ENCODE measurements around the gene NXF1.
A peak's percentile ranks its signal among the peaks of the same experiment; 100 is the strongest.
"Not testable (repeated sequence)": the region's sequence is repeated elsewhere in the genome, so short reads cannot be mapped to it uniquely, and the experiment has no call there.

The NXF1 gene

GRCh38 chr11:62778441-62778840, 26.8 kb downstream of the NXF1 start:
- Histone ChIP-seq H3K79me2 (ENCODE audit: control insufficient read depth, insufficient read depth, low read length, unreplicated experiment) (no peaks in the 10 kb centered on the region), H3K36me3 (ENCODE audit: insufficient read depth, low read length) (no peaks in the 10 kb centered on the region), H3K4me1 (ENCODE audit: control insufficient read depth, insufficient read depth, low read length, unreplicated experiment) (no peaks in the 10 kb centered on the region), H3K27me3 (ENCODE audit: insufficient read depth, low read length) (no peaks in the 10 kb centered on the region), H3K27ac (ENCODE audit: low read depth, low read length) (no peak overlapping the region), H2AFZ (ENCODE audit: low read length, unreplicated experiment) (no peak overlapping the region), H3K4me3 (ENCODE audit: low read depth, low read length) (no peak overlapping the region)

- no peaks in the 10 kb centered on the region for H3K36me3 ChIP-seq (ENCODE audit: insufficient read depth, low read length)
- H3K79me2 ChIP-seq (ENCODE audit: control insufficient read depth, insufficient read depth, low read length, unreplicated experiment): peaks cover 2% of the 10 kb centered on the region
- H3K27ac ChIP-seq (ENCODE audit: low read depth, low read length): no peak overlapping the region
- no peaks in the 10 kb centered on the region for H3K27me3 ChIP-seq (ENCODE audit: insufficient read depth, low read length)
- no peak overlapping the region for H3K4me3 ChIP-seq (ENCODE audit: low read depth, low read length)
- H2AFZ ChIP-seq (ENCODE audit: low read length, unreplicated experiment): no peak overlapping the region
- no peaks in the 10 kb centered on the region for H3K4me1 ChIP-seq (ENCODE audit: control insufficient read depth, insufficient read depth, low read length, unreplicated experiment)
Measured at GRCh38 chr11:62777389-62777788, 27.9 kb downstream of the NXF1 start.

- Histone ChIP-seq H3K27ac (ENCODE audit: low read depth, low read length) (no peak overlapping the region), H2AFZ (ENCODE audit: low read length, unreplicated experiment) (no peak overlapping the region), H3K4me1 (ENCODE audit: control insufficient read depth, insufficient read depth, low read length, unreplicated experiment) (peaks cover under 1% of the 10 kb centered on the region), H3K4me3 (ENCODE audit: low read depth, low read length) (no peak overlapping the region), H3K36me3 (ENCODE audit: insufficient read depth, low read length) (no peaks in the 10 kb centered on the region), H3K79me2 (ENCODE audit: control insufficient read depth, insufficient read depth, low read length, unreplicated experiment) (peaks cover 8% of the 10 kb centered on the region), H3K27me3 (ENCODE audit: insufficient read depth, low read length) (no peaks in the 10 kb centered on the region)
Measured at GRCh38 chr11:62775646-62776045, 29.6 kb downstream of the NXF1 start.

- H2AFZ ChIP-seq (ENCODE audit: low read length, unreplicated experiment): no peak overlapping the region
- H3K4me3 ChIP-seq (ENCODE audit: low read depth, low read length): no peak overlapping the region
- H3K79me2 ChIP-seq (ENCODE audit: control insufficient read depth, insufficient read depth, low read length, unreplicated experiment): peaks cover 8% of the 10 kb centered on the region
Measured at GRCh38 chr11:62774407-62774806, 30.8 kb downstream of the NXF1 start.

GRCh38 chr11:62771144-62772021, 33.9 kb downstream of the NXF1 start, which contains the start of gene TAF6L:
TSS of gene TAF6L (plus strand) at chr11:62771396. CDS start at chr11:62775784, 4,388 bp downstream.
- Histone ChIP-seq H3K79me2 (ENCODE audit: control insufficient read depth, insufficient read depth, low read length, unreplicated experiment) (peaks cover 8% of the 10 kb centered on the region), H3K27me3 (ENCODE audit: insufficient read depth, low read length) (no peaks in the 10 kb centered on the region), H3K27ac (ENCODE audit: low read depth, low read length) (peak within 1 kb of the TSS; percentile 83), H2AFZ (ENCODE audit: low read length, unreplicated experiment) (peak within 1 kb of the TSS; percentile 54), H3K4me1 (ENCODE audit: control insufficient read depth, insufficient read depth, low read length, unreplicated experiment) (peaks cover 5% of the 10 kb centered on the region), H3K4me3 (ENCODE audit: low read depth, low read length) (peak within 1 kb of the TSS; percentile 79), H3K36me3 (ENCODE audit: insufficient read depth, low read length) (peaks cover 6% of the 10 kb centered on the region; the same call in 1 of the 2 replicates)

More at GRCh38 chr11:62774407-62774806, 30.8 kb downstream of the NXF1 start:
- Histone ChIP-seq H3K27me3 (ENCODE audit: insufficient read depth, low read length) (no peaks in the 10 kb centered on the region), H3K36me3 (ENCODE audit: insufficient read depth, low read length) (no peaks in the 10 kb centered on the region), H3K4me1 (ENCODE audit: control insufficient read depth, insufficient read depth, low read length, unreplicated experiment) (peaks cover 5% of the 10 kb centered on the region), H3K27ac (ENCODE audit: low read depth, low read length) (no peak overlapping the region)

- Histone ChIP-seq H3K36me3 (ENCODE audit: insufficient read depth, low read length) (peaks cover 7% of the 10 kb centered on the region; the same call in 1 of the 2 replicates), H2AFZ (ENCODE audit: low read length, unreplicated experiment) (peak overlapping the region; percentile 46), H3K4me1 (ENCODE audit: control insufficient read depth, insufficient read depth, low read length, unreplicated experiment) (peaks cover 5% of the 10 kb centered on the region), H3K27ac (ENCODE audit: low read depth, low read length) (peak overlapping the region; percentile 83), H3K79me2 (ENCODE audit: control insufficient read depth, insufficient read depth, low read length, unreplicated experiment) (peaks cover 8% of the 10 kb centered on the region), H3K27me3 (ENCODE audit: insufficient read depth, low read length) (no peaks in the 10 kb centered on the region), H3K4me3 (ENCODE audit: low read depth, low read length) (peak overlapping the region; percentile 79)
Measured at GRCh38 chr11:62770778-62771143, 34.5 kb downstream of the NXF1 start.

GRCh38 chr11:62760867-62761227, 44.4 kb downstream of the NXF1 start:
- H2AFZ ChIP-seq (ENCODE audit: low read length, unreplicated experiment); H3K36me3 ChIP-seq (ENCODE audit: insufficient read depth, low read length); H3K27ac ChIP-seq (ENCODE audit: low read depth, low read length); H3K4me1 ChIP-seq (ENCODE audit: control insufficient read depth, insufficient read depth, low read length, unreplicated experiment); H3K27me3 ChIP-seq (ENCODE audit: insufficient read depth, low read length): not testable (repeated sequence)
- peak overlapping the region; percentile 86 for H3K4me3 ChIP-seq (ENCODE audit: low read depth, low read length)
- peaks cover 12% of the 10 kb centered on the region for H3K79me2 ChIP-seq (ENCODE audit: control insufficient read depth, insufficient read depth, low read length, unreplicated experiment)

GRCh38 chr11:62757846-62758788, 47.1 kb downstream of the NXF1 start:
- Histone ChIP-seq H3K36me3 (ENCODE audit: insufficient read depth, low read length) (peaks cover 4% of the 10 kb centered on the region; the same call in 1 of the 2 replicates), H3K27ac (ENCODE audit: low read depth, low read length) (no peak overlapping the region), H2AFZ (ENCODE audit: low read length, unreplicated experiment) (no peak overlapping the region), H3K27me3 (ENCODE audit: insufficient read depth, low read length) (no peaks in the 10 kb centered on the region), H3K4me3 (ENCODE audit: low read depth, low read length) (no peak overlapping the region), H3K79me2 (ENCODE audit: control insufficient read depth, insufficient read depth, low read length, unreplicated experiment) (peaks cover 12% of the 10 kb centered on the region), H3K4me1 (ENCODE audit: control insufficient read depth, insufficient read depth, low read length, unreplicated experiment) (peaks cover 8% of the 10 kb centered on the region)

GRCh38 chr11:62755086-62755615, 50.1 kb downstream of the NXF1 start:
- no peak overlapping the region for H3K27ac ChIP-seq (ENCODE audit: low read depth, low read length)
- H3K27me3 ChIP-seq (ENCODE audit: insufficient read depth, low read length): no peaks in the 10 kb centered on the region
- H3K4me1 ChIP-seq (ENCODE audit: control insufficient read depth, insufficient read depth, low read length, unreplicated experiment): no peaks in the 10 kb centered on the region
- H3K36me3 ChIP-seq (ENCODE audit: insufficient read depth, low read length): peaks cover 7% of the 10 kb centered on the region
- no peak overlapping the region for H3K4me3 ChIP-seq (ENCODE audit: low read depth, low read length)
- H2AFZ ChIP-seq (ENCODE audit: low read length, unreplicated experiment): no peak overlapping the region
- peaks cover 4% of the 10 kb centered on the region for H3K79me2 ChIP-seq (ENCODE audit: control insufficient read depth, insufficient read depth, low read length, unreplicated experiment)
